NCI-H748 (cell line): ENCODE data around the gene PXK.
A peak's percentile ranks its signal among the peaks of the same experiment; 100 is the strongest.

Source experiments
- DNase-seq: peaks from one replicate; lab custom pipeline; 2025; ENCODE audit not compliant: unreplicated experiment; lab: John Stamatoyannopoulos, UW

Gene PXK

DNA sequence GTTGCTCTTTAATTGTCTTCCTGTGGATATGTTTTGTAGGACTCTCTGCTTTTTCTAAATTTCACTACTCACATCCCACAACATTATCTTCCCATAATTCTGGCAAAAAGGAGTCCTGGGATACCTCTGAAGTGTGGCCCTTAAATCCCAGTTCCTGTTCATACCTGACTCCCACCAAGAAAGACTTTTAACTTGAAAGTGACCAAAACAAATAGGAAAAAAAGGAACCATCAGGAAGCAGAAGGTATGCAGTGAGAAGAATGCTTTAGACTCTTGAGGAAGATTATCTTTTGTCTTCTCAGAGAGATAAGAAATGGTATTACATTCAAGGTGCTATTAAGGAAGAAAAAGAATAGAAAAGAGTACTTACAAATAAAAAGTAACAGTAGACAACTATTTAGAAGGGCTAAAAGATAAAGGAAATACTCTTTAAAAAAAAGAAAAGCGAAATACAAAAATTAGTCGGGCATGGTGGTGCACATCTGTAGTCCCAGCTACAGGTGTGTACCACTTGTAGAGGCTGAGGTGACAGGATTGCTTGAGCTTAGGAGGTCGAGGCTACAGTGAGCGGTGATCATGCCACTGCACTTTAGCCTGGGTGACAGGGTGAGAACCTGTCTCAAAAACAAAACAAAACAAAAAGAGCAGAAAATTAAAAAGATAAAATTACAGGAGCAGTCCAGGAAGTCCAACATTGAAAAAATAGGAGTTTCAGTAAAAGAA is 46.8 kb downstream of the PXK start:
- DNase-seq: no peak

DNA sequence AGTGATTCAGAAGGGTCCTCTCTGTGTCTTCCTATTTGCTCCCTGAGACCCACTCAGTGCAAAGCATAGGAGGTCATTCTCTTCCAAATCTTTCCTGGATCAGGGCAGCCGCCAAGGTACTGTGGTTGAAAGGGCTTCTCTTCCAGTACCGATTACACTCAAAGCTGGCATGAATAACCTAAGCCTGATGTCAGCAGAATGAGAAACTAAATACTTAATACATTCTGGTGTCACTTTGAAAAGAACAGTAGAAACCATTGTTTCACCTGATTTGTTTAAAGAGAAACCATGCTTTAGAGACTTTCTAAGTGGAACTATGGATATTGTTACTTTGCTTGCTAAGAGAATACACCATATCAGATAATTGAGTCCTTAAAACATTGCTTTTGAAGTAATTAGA is 50.8 kb downstream of the PXK start:
- no peak for DNase-seq

DNA sequence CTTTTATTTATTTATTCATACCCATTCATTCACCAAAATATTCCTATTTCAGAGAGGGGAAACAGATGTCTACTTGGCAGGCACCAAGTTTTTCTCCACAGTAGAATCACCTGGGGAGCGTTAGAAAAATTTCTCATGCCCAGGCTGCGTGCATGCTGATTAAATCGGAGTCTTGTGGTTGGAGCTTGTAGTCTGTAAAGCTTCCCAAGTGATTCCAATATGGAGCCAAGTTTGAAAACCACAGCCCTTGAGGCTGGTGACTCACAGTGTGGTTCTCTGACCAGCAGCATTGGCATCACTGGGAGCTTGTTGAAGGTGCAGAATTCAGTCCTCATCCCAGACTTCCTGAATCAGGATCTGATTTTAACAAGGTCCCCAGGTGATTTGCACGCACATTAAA is 51.2 kb downstream of the PXK start:
- no peak for DNase-seq

DNA sequence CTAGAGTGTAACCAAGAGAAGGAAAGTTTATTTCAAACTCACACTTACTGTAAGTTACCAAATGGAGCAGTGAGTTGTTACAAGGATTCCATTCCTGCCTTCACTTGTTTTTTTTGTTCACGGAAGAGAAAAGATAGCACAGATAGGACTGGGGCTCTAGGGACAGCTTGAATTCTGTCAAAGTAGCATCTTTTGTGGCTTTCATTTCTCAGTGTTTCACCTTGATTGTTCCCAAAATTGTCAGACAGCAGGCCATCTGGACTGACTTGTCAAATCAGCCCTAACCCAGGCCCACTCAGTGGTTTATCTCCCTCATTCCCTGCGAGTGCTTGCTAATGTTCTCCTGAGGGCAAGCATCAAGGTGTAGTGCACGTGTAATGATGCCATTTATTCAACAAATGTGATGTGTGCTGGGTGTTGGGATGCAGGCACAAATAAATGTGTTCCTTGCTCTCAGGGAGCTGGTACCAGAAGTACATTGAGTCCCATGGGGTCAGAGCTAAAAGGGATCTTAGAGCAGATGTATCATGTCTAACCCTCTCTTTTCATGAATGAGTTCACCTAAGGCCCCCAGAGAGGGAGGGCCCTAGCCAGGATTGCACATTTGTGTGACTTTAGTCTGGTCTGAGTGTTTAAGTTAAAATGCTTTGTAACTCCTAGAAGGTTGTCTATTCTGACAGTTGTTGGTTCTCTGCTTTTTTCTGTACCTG is 51.8 kb downstream of the PXK start:
- no peak for DNase-seq

DNA sequence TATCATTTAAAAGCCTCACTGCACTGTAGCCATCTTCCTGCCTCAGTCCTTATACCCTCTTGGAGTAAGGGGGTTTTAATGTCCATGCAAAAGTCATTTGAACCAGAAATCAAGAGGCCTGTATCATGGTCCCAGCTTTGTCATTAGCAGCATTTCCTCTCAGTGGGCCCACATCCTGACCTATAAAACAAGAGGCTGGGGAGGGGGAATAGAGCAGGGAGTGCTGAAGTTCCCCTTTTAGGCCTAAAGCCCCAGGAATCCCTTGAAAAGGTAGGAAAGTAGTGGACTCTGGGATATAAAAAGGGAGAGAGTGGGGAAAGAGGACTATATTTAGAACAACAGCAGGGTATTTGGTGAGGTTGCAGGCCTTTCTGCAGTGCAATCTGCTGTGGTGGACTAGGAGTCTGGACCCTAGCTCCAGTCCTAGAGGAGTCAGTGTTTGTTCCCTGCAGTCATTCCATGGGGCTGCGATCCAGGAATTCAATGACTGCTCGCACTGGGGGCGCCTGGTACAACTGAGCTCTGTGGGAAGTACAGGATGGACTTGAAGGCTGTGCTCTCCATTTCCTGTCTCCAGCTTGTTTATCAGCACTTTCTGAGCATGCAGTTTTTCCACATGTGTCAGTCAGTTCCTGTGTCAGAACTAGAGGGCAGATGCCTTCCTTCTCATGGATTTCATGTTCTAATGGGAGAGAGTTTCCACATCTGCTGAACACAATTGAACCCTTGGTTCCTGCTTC is 54.1 kb downstream of the PXK start:
- no peak for DNase-seq

DNA sequence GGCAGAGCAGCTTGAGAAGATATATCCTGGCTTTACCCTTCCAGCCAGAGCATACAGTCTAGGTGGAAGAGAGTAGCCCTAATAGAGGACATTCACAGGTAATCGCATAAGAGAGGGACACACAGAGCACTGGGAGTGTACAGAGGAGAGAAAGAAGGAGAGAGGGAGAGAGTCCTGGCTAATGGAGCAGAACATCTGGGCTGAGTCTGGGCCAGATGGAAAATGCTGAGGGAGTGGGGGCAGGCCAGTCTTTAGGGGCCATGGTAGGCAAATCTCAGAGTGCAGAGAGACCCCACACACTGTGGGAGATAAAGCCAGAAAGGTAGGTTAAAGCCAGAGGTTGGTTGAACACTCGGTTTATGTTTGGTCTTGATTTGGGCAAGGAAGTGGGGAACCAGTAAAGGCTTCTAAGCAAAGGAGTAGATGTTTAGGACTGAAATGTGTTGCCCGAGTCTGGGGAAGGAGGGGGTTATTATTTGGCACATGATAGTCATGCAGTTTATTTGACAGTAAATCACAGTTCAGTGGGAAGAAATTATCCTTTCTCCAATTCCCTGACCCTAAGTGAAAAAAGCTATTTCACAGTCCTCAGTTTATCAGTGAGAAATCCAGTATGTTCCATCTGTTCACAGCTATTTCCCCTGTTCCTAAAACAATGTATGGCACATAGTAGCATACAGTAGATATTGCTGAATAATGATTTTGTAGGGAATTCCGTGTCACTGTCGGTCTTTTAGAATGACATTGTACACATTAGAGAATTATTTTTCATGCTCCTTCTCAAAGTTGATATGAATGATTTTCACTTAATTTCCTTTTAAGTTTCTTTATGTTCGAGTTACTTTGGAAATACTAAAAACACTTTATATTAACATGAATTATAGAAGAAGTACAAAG is 55.2 kb downstream of the PXK start:
- no peak for DNase-seq

DNA sequence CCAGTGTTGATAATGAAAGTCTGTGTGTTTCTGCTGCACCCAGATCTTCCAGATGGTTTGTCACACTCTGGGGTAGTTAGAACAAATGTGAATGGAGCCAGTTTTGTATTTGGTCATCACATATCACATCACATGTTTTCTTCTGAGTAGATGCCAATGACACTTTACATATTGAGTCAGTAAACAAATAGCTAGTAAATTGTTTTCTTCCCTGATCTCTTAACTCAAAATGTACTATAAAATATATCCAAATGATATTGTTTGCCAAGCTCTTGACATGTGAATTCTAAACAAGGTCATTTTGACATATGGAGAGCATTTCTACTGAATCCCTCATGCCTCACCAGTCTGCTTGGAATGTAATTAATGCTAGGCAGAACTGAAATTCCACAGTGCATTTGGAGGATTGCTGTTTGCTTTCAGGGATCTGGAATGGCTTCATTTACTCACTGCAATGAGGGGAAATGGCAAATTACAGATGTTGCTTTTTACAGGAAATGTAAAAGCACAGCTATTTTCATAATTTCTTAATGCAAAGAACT is 55.9 kb downstream of the PXK start:
- no peak for DNase-seq

DNA sequence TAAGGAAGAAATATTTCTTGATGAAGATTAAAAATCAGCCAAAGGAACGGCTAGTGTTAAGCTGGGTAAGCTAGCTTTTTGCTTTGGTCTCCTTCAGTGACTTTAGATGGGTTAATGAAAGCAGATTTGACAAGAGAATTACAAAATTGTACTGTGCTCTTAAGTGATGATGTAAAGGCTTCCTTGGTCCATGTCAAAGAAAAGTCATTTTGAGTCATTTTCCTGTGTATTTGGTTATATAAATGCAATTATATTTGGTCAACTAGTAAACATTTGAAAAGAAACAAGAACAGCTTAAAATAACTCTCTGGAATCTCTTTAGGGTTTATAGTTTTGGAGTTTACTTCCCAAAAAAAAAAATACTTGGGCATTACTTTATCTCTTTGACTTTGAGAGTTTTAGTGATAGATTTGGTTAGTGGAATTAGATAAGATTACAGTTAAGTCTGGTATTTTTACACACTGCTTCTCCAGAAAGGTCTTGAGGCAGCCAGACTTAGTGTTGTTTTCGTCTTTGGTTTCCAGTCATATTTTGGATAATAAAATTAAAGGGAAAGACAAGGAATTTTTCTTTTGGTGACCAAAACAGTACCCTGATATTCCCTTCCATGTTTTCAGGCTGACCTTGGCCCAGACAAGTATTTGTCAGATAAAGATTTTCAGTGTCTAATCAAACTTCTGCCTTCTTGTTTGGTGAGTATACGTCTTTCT is 58.6 kb downstream of the PXK start:
- DNase-seq: no peak

DNA sequence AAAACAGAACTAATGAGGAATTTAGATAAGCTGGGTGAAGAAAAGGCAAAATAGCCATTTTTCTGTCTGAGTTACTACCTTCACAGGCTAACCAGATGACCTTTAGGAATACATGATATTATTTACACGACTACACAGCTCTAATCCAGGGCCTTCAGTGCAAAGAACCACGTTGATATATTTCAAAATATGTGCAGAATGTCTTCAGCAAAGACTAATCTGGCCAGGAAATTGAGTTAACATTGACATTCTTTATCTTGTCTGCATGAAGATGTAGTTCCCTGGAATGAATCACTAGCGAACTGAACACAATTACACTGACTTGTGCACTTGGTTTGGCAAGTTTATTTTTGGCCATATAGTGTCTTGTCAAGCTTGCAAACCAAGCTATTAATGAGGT is 59.5 kb downstream of the PXK start:
- DNase-seq: no peak

DNA sequence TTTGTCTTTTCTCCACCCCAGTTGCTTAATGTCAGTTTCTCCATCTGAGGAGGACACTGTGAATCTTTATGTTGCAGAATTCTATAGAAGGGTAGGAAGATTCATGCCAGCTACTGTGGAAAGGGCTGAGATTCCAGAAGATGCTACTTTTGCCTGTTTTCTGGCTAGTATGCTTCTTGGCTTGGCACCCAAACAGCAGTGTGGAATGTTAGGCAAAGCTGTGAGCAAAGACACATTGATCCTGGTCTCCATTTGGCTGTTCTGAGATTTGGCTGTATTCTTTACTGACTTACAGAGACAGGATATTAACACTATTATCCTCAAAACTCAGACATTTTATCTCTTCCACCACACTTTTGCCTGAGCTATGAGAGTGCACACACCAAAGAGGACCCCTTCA is 61.6 kb downstream of the PXK start:
- no peak for DNase-seq

DNA sequence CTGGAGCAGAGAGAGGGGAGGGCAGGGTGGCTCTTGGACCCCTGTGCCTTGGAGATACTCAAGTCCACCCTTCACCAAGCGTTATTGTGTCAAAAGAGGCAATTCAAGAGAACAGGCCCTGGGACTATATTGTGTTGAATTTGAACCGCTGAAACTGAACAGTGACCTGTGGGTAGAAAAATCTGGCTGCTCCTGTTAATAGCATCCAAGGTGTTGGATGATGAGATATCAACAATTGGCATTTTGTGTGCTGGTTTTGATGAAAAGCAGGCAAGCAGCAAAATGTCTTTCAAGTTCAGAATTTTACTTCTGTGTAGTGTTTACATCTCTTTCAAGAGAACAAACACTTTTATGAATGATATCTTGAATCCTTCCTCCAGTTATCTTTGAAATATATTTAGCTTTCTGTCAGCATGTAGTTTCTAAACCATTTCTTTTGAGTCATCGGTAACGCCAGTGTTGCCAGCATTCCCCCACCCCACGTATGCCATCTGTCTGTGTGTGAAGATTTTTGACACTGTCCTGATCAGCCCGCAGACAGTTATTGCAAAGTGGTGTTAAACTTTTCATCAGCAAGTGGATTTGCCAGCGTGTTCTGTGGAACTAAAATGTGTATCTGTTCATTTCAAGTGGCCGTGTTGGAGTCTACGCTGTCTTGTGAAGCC is 66.1 kb downstream of the PXK start:
- DNase-seq: no peak

DNA sequence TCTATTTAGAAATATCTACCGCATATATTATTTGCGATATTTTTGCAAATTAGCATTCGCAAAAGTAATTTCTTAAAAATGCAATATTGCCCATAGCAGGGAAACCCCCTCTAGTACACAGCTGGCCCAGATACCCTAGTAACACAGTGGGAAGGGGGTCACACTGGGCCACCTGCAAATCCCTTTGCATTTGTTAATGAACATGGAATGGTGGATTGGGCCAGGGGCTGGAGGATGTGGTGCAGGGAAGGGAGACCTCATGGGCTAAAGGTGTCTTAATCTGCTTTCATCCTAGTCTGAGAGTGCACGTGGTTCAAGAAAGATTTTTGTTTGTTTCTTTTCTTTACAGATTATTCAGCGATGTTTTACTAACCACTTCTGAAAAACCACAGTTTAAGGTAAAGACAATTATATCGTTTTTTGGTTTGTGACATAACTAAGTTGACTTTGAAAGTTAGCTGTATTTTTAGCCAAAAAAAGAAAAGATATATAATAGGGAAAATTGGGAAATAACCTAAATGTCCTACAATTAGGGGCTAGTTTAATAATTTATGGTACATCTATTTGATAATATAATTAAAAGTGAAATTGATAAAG is 70.9 kb downstream of the PXK start:
- DNase-seq: no peak

DNA sequence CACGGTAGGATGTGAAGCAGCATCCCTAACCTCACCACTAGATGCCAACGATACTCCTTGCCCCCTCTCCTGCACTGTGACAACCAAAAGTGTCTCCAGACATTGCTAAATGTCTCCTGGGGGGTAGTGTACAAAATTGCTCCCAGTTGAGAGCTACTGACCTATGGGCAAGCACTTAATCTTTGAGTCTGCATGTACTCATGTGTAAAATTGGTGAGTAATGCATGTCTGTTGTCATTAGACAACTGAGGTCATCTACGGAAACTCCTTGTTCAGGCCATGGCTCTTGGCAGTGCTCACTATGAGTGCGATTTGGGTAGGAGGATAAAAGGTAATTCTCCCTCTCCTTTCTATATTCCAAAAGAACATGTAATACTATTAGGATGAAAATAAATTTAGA is 71.7 kb downstream of the PXK start:
- no peak for DNase-seq

DNA sequence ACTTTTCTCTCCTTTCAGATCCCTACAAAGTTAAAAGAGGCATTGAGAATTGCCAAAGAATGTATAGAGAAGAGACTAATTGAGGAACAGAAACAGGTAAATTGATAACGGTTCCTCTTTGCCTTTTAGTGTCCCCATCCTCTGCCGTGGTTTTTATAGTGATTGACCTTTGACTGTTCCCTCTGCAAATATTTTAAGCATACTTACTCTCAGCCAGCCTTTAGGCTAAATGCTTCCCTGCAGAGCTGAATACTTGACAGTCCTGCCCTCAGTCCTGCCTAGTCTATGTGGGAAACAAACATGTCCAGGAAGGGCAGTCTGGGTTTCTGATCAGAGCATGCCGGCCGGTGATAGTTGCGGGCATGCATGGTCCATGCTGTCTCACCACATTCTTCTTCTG is 76.2 kb downstream of the PXK start:
- no peak for DNase-seq

DNA sequence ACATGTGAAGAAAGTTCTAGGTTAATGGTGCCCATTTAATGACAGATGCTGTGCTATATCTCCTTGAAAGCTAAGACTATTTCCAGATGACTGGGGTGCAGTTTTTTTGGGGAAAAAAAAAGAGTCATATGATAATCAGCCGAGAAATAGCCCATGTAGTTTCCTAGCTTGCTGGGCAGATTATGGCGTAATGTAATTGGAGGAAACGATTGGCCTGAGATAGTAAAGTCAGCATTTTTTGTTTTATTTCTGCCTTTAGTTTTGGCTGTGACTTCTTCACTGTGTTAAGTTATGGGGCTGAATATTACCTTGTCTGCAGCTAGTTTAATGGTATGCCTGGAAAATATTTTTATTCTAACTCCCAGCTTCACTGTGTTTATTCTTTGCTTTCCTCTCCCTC is 77.0 kb downstream of the PXK start:
- no peak for DNase-seq

DNA sequence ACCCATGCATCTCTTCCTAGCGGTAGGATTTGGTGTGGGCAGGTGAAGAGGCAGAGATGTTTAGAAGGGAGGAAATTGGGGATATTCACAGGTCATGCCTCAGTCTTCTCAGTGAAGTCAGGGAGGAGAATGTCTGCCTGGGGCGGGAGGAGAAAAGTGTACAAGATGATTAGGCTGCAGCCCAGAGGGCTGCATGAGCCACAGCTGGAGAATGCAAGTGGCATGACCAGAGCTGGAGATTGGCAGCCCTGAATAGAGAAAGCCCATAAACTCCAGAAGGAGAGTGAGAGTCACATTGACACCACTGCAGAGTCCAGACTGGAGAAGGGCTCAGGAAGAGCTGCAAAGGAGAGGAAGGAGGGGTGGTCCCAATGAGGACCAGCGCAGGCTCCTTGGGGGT is 78.3 kb downstream of the PXK start:
- no peak for DNase-seq

DNA sequence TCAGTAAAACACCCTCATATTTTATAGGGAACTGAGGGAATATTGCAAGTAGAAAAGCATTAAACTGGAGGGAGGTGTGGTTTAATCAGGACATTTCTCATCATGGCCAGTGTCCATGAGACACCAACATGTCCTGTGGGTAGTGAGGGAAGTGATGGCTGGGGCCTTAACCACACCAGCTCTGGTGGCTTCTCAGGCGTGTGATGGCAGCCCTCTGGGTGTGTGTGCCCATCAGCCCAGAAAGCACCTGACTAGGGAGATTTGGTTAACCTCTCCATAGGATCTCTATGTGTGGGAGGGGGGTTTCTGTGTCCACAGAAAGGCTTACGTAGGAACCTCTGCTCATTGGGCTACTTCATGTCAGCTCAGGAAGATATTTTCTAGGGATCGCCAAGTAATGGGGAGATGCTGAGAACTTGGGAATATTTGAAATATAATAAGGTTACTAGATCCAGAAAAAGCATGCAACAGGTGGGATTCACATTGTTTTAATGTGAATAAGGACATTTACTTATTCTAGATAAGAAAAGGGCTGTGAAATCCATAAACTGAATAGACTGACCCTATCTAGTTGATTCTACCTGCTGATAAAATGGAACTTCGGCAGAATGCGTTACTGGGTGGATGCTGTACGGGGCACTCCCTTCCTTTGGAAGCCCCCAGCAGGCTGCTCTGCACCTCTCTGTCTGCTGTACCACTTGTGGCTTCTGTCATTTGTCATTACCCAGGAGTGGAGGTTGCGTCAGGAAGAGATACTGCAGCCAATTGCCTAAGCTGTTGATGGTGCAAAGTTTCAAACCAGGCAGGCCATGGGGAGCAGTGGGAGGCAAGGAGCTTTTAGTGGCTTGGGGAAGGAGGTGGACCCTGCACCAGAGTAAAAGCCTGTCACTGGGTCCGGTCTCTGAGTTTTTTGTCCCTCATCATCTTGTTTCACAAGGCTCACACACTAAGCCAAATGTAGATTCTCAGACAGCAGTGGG is 79.4 kb downstream of the PXK start:
- DNase-seq: no peak

DNA sequence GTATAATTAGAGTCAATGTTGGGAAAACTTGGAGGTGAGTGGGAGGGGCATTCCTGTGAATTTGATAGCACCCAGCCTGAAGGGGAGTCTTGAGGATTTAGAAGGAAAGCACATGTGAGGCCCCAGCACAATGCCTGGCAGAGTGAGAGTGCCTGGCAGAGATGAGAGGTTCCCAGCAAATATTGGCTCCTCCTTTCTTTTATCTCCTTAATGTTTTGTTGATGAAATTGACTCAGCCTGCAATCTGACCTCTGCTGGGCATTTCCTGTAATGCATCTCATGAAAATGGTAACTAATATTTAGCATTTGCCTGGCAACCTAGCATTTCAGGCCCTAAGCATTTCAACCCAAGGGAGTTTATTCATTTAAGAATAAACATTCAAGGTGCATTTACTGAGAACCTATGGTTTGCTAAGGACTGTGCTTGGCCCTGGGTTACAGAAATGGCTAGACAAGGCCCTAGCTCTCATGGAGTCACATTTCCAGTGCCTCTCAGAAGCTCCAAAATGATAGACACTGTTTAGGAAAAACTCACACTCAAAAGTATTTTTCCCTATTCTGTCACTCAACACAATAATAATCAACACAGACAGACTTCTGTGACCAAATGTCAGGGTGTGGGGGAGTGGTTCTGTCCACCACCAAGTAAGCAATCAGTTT is 82.0 kb downstream of the PXK start:
- peak; percentile 44 for DNase-seq
